ENCODE measurements around the gene CEP112.

The CEP112 gene

GRCh38 chr17:65727832-65728231 is 464.1 kb downstream of the CEP112 start:
- no peak overlapping the region for H3K27ac ChIP-seq
- TF ChIP-seq ZFX (IDR thresholded peaks at IDR 0.05; ENCODE audit: borderline replicate concordance) (no peak), CTCF (IDR thresholded peaks at IDR 0.05) (no peak)

- TF ChIP-seq ZFX (IDR thresholded peaks at IDR 0.05; ENCODE audit: borderline replicate concordance) (no peak), CTCF (IDR thresholded peaks at IDR 0.05) (no peak)
These were observed 464.7 kb downstream of the CEP112 start for GRCh38 chr17:65727246-65727645.

DNA sequence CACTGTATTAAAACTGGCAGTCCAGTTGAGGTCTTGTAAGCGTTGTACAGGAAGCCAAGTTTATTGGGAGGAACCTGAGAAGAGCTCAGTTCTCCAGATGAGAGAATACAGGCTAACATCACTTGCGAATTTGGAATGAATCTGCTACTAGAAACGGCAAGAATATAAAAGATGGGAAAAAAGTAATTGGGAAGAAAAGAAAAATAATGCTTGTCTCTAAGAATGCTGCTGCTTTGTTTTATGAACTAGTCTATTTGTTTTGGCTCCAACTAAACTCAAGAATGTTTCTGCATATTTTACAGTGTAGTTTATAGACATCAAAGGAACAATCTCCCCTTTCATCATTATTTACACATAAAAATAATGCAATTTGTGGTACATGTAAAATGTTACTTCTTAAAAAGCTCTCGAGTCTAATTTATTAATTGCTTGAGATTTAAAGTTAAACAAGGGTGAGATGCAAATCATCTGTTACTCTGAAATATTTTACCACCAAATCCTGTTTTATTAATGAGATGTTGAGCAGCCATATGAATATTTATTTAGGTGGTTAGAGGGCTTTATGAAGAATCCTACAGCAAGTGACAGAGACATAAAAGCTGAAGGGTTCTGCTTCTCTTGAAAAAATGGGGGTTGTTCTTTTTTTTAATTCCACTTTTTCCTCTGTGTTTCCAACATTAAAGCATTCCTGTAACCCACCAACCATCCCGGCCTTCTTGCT is 468.3 kb downstream of the CEP112 start:
- peak overlapping the region; percentile 67 for H3K27ac ChIP-seq
- TF ChIP-seq CTCF (IDR thresholded peaks at IDR 0.05), result no peak
- no peak for TF ChIP-seq ZFX (IDR thresholded peaks at IDR 0.05; ENCODE audit: borderline replicate concordance)

More at GRCh38 chr17:65727246-65727645, 464.7 kb downstream of the CEP112 start:
- H3K27ac ChIP-seq, result no peak overlapping the region

DNA sequence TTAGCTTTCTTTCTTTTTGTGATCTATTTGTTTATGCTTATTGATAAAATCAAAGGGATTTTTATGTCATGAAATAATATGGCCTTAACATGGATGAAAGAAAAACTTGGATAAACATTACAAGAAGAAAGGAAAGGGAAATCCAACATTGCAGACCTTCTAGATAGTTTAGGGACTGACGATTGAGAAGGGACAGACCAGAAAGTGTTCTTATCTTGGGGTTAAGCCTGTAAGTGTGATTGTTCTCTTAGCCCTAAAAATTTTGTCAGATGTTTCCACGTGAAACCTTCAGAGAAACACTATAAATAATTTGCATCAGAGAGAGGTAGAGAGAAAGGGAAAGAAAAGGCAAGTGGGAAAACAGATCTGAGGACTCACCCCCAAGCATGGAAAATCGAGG is 473.3 kb downstream of the CEP112 start:
- TF ChIP-seq ZFX (IDR thresholded peaks at IDR 0.05; ENCODE audit: borderline replicate concordance), result no peak
- TF ChIP-seq CTCF (IDR thresholded peaks at IDR 0.05), result no peak
- no peak overlapping the region for H3K27ac ChIP-seq

- TF ChIP-seq CTCF (IDR thresholded peaks at IDR 0.05) (no peak), ZFX (IDR thresholded peaks at IDR 0.05; ENCODE audit: borderline replicate concordance) (no peak)
- H3K27ac ChIP-seq, result no peak overlapping the region
These were observed 479.3 kb downstream of the CEP112 start for GRCh38 chr17:65712383-65713267.

- H3K27ac ChIP-seq, result no peak overlapping the region
- TF ChIP-seq ZFX (IDR thresholded peaks at IDR 0.05; ENCODE audit: borderline replicate concordance) (no peak), CTCF (IDR thresholded peaks at IDR 0.05) (no peak)
These were observed 480.2 kb downstream of the CEP112 start for GRCh38 chr17:65711671-65712276.
